Trophoblast cell (in vitro differentiated cells and primary cell): ENCODE measurements around the gene CFAP52.
A peak's percentile ranks its signal among the peaks of the same experiment; 100 is the strongest.

ENCODE experiments used
- DNase-seq, 2 donors: peaks; one replicate each; pipeline ENCODE4 v3.0.0-alpha.2; 2016
- H2AFZ ChIP-seq: 2 replicates; pipeline ENCODE4 v1.6.1; 2013; ENCODE audit warnings: low read length, moderate library complexity, mild to moderate bottlenecking; ENCODE audit not compliant: insufficient read depth, poor library complexity
- H2AK5ac ChIP-seq: 2 replicates; pipeline ENCODE4 v1.6.1; 2013; ENCODE audit warnings: mild to moderate bottlenecking, low read length
- H2BK120ac ChIP-seq: 2 replicates; pipeline ENCODE4 v1.6.1; 2013; ENCODE audit warnings: low read length, mild to moderate bottlenecking, moderate library complexity; ENCODE audit not compliant: insufficient read depth, poor library complexity
- H2BK12ac ChIP-seq: 2 replicates; pipeline ENCODE4 v1.6.1; 2013; ENCODE audit warnings: mild to moderate bottlenecking, low read length, moderate library complexity
- H2BK5ac ChIP-seq: 2 replicates; pipeline ENCODE4 v1.6.1; 2013; ENCODE audit warnings: low read length, low read depth, moderate library complexity, mild to moderate bottlenecking; ENCODE audit not compliant: poor library complexity
- H3K14ac ChIP-seq: 2 replicates; pipeline ENCODE4 v1.6.1; 2013; ENCODE audit warnings: mild to moderate bottlenecking, low read length
- H3K18ac ChIP-seq: 2 replicates; pipeline ENCODE4 v1.6.1; 2013; ENCODE audit warnings: mild to moderate bottlenecking, low read length
- H3K23ac ChIP-seq: 2 replicates; pipeline ENCODE4 v1.6.1; 2013; ENCODE audit warnings: low read length
- H3K27ac ChIP-seq: 2 replicates; pipeline ENCODE4 v1.5.1; 2013; ENCODE audit warnings: low read depth, mild to moderate bottlenecking, inconsistent platforms, low read length, moderate library complexity
- H3K27me3 ChIP-seq: 2 replicates; pipeline ENCODE4 v1.6.1; 2013; ENCODE audit warnings: inconsistent platforms, mild to moderate bottlenecking, low read length, moderate library complexity; ENCODE audit not compliant: insufficient read depth
- H3K36me3 ChIP-seq, 2 experiments: 1 replicate in 1 of 2; 2 replicates in 1 of 2; pipeline ENCODE4 v1.6.1; 2013; ENCODE audit warnings: low read length in 2 of 2, mild to moderate bottlenecking in 2 of 2, moderate library complexity in 1 of 2; ENCODE audit not compliant: insufficient read depth in 2 of 2, control insufficient read depth in 1 of 2
- H3K4ac ChIP-seq: 2 replicates; pipeline ENCODE4 v1.6.1; 2013; ENCODE audit warnings: low read depth, mild to moderate bottlenecking, low read length, moderate library complexity
- H3K4me1 ChIP-seq, 2 experiments: 1 replicate in 1 of 2; 2 replicates in 1 of 2; pipeline ENCODE4 v1.6.1; 2013; ENCODE audit warnings: low read length in 2 of 2, mild to moderate bottlenecking in 2 of 2, moderate library complexity in 1 of 2; ENCODE audit not compliant: insufficient read depth in 2 of 2, control insufficient read depth in 1 of 2
- H3K4me2 ChIP-seq: 2 replicates; pipeline ENCODE4 v1.6.1; 2013; ENCODE audit warnings: inconsistent platforms, mild to moderate bottlenecking, low read length, moderate library complexity
- H3K4me3 ChIP-seq: 2 replicates; pipeline ENCODE4 v1.5.1; 2013; ENCODE audit warnings: mild to moderate bottlenecking, low read depth, low read length, inconsistent platforms
- H3K79me1 ChIP-seq: one replicate; pipeline ENCODE4 v1.6.1; 2013; ENCODE audit warnings: low read length
- H3K79me2 ChIP-seq: 2 replicates; pipeline ENCODE4 v1.6.1; 2013; ENCODE audit warnings: low read length, mild to moderate bottlenecking; ENCODE audit not compliant: control insufficient read depth, insufficient read depth, poor library complexity
- H3K9ac ChIP-seq: 2 replicates; pipeline ENCODE4 v1.6.1; 2013; ENCODE audit warnings: mild to moderate bottlenecking, low read length
- H3K9me3 ChIP-seq: 2 replicates; pipeline ENCODE4 v1.6.1; 2013; ENCODE audit warnings: low read depth, mild to moderate bottlenecking, control low read depth, inconsistent platforms, low read length; ENCODE audit not compliant: insufficient read depth
- H4K12ac ChIP-seq: 2 replicates; pipeline ENCODE4 v1.6.1; 2013; ENCODE audit warnings: low read depth, mild to moderate bottlenecking, low read length, moderate library complexity
- H4K8ac ChIP-seq: 2 replicates; pipeline ENCODE4 v1.6.1; 2013; ENCODE audit warnings: low read depth, mild to moderate bottlenecking, low read length, moderate library complexity
- H4K91ac ChIP-seq: one replicate; pipeline ENCODE4 v1.6.1; 2013; ENCODE audit warnings: low read depth, mild to moderate bottlenecking, low read length, moderate library complexity
- WGBS: extraction: QIAGEN DNeasy Blood & Tissue Kit; methylation state at CpG from one replicate; pipeline ENCODE4 v1.1.7; 2013; ENCODE audit warnings: missing lambda C conversion rate; ENCODE audit not compliant: insufficient read length, insufficient coverage; ENCODE audit errors: extremely low coverage; 5-methylcytosine and 5-hydroxymethylcytosine counted together

Gene CFAP52

GRCh38 chr17:9643611-9644010, 67.2 kb downstream of the CFAP52 start:
- no peak overlapping the region for H2BK120ac ChIP-seq
- H2BK5ac ChIP-seq: no peak overlapping the region
- H2AK5ac ChIP-seq: no peak overlapping the region
- H3K18ac ChIP-seq: no peak overlapping the region
- no peak overlapping the region for H3K23ac ChIP-seq
- DNase-seq: peak; percentile 62 to 87
- no peak overlapping the region for H4K8ac ChIP-seq
- no CpG with 5 or more reads among the region's 5 CpGs for WGBS
- H3K4me2 ChIP-seq: no peak overlapping the region
- H3K36me3 ChIP-seq: no peaks in the 10 kb centered on the region
- no peaks in the 10 kb centered on the region for H3K9me3 ChIP-seq
- no peak overlapping the region for H3K4ac ChIP-seq
- H3K79me2 ChIP-seq: peaks cover 15% of the 10 kb centered on the region
- H2BK12ac ChIP-seq: no peak overlapping the region
- no peak overlapping the region for H4K12ac ChIP-seq
- no peak overlapping the region for H3K9ac ChIP-seq
- H3K4me1 ChIP-seq: peaks cover 2 to 8% of the 10 kb centered on the region in 2 experiments
- H2AFZ ChIP-seq: no peak overlapping the region
- H3K14ac ChIP-seq: no peak overlapping the region
- H3K79me1 ChIP-seq: peaks cover 26% of the 10 kb centered on the region
- no peak overlapping the region for H3K4me3 ChIP-seq
- H3K27me3 ChIP-seq: no peaks in the 10 kb centered on the region
- H3K27ac ChIP-seq: no peak overlapping the region
- no peak overlapping the region for H4K91ac ChIP-seq

- H4K91ac ChIP-seq: peak within 1 kb of the TSS; percentile 90
- peak within 1 kb of the TSS; percentile 95 for H3K4me2 ChIP-seq
- peak; percentile 82 to 90 for DNase-seq
- H3K9ac ChIP-seq: peak within 1 kb of the TSS; percentile 84
- no peaks in the 10 kb centered on the region for H3K9me3 ChIP-seq
- H3K18ac ChIP-seq: peak within 1 kb of the TSS; percentile 90
- peak within 1 kb of the TSS; percentile 89 for H3K4me3 ChIP-seq
- no peaks in the 10 kb centered on the region for H3K36me3 ChIP-seq
- peaks cover 15% of the 10 kb centered on the region for H3K79me2 ChIP-seq
- H2AK5ac ChIP-seq: peak within 1 kb of the TSS; percentile 20
- WGBS: no CpG with 5 or more reads among the region's 72 CpGs
- H3K27me3 ChIP-seq: no peaks in the 10 kb centered on the region
- H2BK120ac ChIP-seq: peak within 1 kb of the TSS; percentile 82
- peaks cover 5 to 9% of the 10 kb centered on the region in 2 experiments for H3K4me1 ChIP-seq
- no peak within 1 kb of the TSS for H3K23ac ChIP-seq
- H4K8ac ChIP-seq: peak within 1 kb of the TSS; percentile 73
- peak within 1 kb of the TSS; percentile 68 for H3K4ac ChIP-seq
- peak within 1 kb of the TSS; percentile 63 for H2BK12ac ChIP-seq
- peaks cover 26% of the 10 kb centered on the region for H3K79me1 ChIP-seq
- H2AFZ ChIP-seq: peak within 1 kb of the TSS; percentile 78
- peak within 1 kb of the TSS; percentile 67 for H2BK5ac ChIP-seq
- peak within 1 kb of the TSS; percentile 86 for H3K27ac ChIP-seq
- H3K14ac ChIP-seq: peak within 1 kb of the TSS; percentile 54
- H4K12ac ChIP-seq: peak within 1 kb of the TSS; percentile 83
These were observed 68.7 kb downstream of the CFAP52 start, which contains the start of gene USP43 for GRCh38 chr17:9644910-9645751. USP43 (plus strand) TSS chr17:9645517; CDS start chr17:9645633, 116 bp downstream.

- H2AFZ ChIP-seq: no peak overlapping the region
- H3K4me3 ChIP-seq: peak overlapping the region; percentile 89
- H4K12ac ChIP-seq: peak overlapping the region; percentile 26
- no peaks in the 10 kb centered on the region for H3K36me3 ChIP-seq
- DNase-seq: peak; percentile 45 to 57
- H3K79me2 ChIP-seq: peaks cover 15% of the 10 kb centered on the region
- no peaks in the 10 kb centered on the region for H3K27me3 ChIP-seq
- no peak overlapping the region for H3K23ac ChIP-seq
- no CpG with 5 or more reads among the region's 51 CpGs for WGBS
- H4K91ac ChIP-seq: peak overlapping the region; percentile 77
- peak overlapping the region; percentile 32 for H4K8ac ChIP-seq
- H2BK12ac ChIP-seq: no peak overlapping the region
- H3K4me1 ChIP-seq: peaks cover 5 to 9% of the 10 kb centered on the region in 2 experiments
- H3K27ac ChIP-seq: peak overlapping the region; percentile 86
- H3K9me3 ChIP-seq: no peaks in the 10 kb centered on the region
- H3K4me2 ChIP-seq: peak overlapping the region; percentile 95
- peak overlapping the region; percentile 65 for H2BK5ac ChIP-seq
- peaks cover 26% of the 10 kb centered on the region for H3K79me1 ChIP-seq
- H3K9ac ChIP-seq: peak overlapping the region; percentile 84
- no peak overlapping the region for H2AK5ac ChIP-seq
- H3K4ac ChIP-seq: peak overlapping the region; percentile 68
- H3K18ac ChIP-seq: peak overlapping the region; percentile 56
- peak overlapping the region; percentile 54 for H3K14ac ChIP-seq
- peak overlapping the region; percentile 82 for H2BK120ac ChIP-seq
These were observed 69.6 kb downstream of the CFAP52 start for GRCh38 chr17:9645851-9646545.

GRCh38 chr17:9646546-9646885, 70.1 kb downstream of the CFAP52 start:
- H4K8ac ChIP-seq: no peak overlapping the region
- H3K9me3 ChIP-seq: no peaks in the 10 kb centered on the region
- peak overlapping the region; percentile 19 for H2BK120ac ChIP-seq
- peak overlapping the region; percentile 13 for H3K27ac ChIP-seq
- no peak overlapping the region for H3K23ac ChIP-seq
- H2BK12ac ChIP-seq: no peak overlapping the region
- H3K14ac ChIP-seq: peak overlapping the region; percentile 32
- H3K4ac ChIP-seq: peak overlapping the region; percentile 21
- peaks cover 15% of the 10 kb centered on the region for H3K79me2 ChIP-seq
- H4K12ac ChIP-seq: no peak overlapping the region
- peak overlapping the region; percentile 95 for H3K4me2 ChIP-seq
- H3K36me3 ChIP-seq: no peaks in the 10 kb centered on the region
- peak overlapping the region; percentile 89 for H3K4me3 ChIP-seq
- H2BK5ac ChIP-seq: peak overlapping the region; percentile 34
- peaks cover 5 to 9% of the 10 kb centered on the region in 2 experiments for H3K4me1 ChIP-seq
- peak overlapping the region; percentile 65 for H4K91ac ChIP-seq
- no CpG with 5 or more reads among the region's 8 CpGs for WGBS
- peak overlapping the region; percentile 7 for H3K18ac ChIP-seq
- no peaks in the 10 kb centered on the region for H3K27me3 ChIP-seq
- H3K9ac ChIP-seq: peak overlapping the region; percentile 84
- peaks cover 26% of the 10 kb centered on the region for H3K79me1 ChIP-seq
- no peak overlapping the region for H2AK5ac ChIP-seq
- DNase-seq: peak; percentile 19 to 57
- H2AFZ ChIP-seq: no peak overlapping the region
